Stimulated activated CD4-positive, alpha-beta T cell treated with anti-CD3 and anti-CD28 coated beads, Interleukin-12 subunit alpha, Interleukin-12 subunit beta, amount 100 ng/mL, for 48 hours (primary cell): ENCODE results near the gene ZNF830.
"Not testable (repeated sequence)": the region's sequence is repeated elsewhere in the genome, so short reads cannot be mapped to it uniquely, and the experiment has no call there.

ENCODE experiments used
- DNase-seq, 3 donors: peaks; one replicate each; pipeline ENCODE4 v3.0.0-alpha.2; 2020; ENCODE audit warnings: low read depth in 2 of 3, low spot score in 1 of 3

ZNF830 gene

GRCh38 chr17:34961093-34961911 is at the start of gene ZNF830, which contains the start of gene CCT6B:
Gene ZNF830, plus strand, starts transcription at chr17:34961540. Its CDS starts 27 bp downstream, at chr17:34961567.
Gene CCT6B, minus strand, starts transcription at chr17:34961460. Its CDS starts 67 bp downstream, at chr17:34961393.
- peak; percentile 81 to 86 (median 84) for DNase-seq

- no peak for DNase-seq
Observed at GRCh38 chr17:34913001-34913400, 48.3 kb upstream of the ZNF830 start.

- DNase-seq: no peak
Observed at GRCh38 chr17:34916120-34916519, 45.2 kb upstream of the ZNF830 start.

- DNase-seq: no peak
Observed at GRCh38 chr17:34917381-34917780, 44.0 kb upstream of the ZNF830 start.

- DNase-seq: no peak
Observed at GRCh38 chr17:34920676-34921075, 40.7 kb upstream of the ZNF830 start.

- DNase-seq: no peak
Observed at GRCh38 chr17:34926661-34927060, 34.7 kb upstream of the ZNF830 start.

GRCh38 chr17:34930283-34930682 is 31.1 kb upstream of the ZNF830 start:
- DNase-seq: no peak

- DNase-seq: not testable (repeated sequence)
Observed at GRCh38 chr17:34950780-34951179, 10.6 kb upstream of the ZNF830 start.

- no peak for DNase-seq
Observed at GRCh38 chr17:34958438-34958837, 2.9 kb upstream of the ZNF830 start.

GRCh38 chr17:34974179-34974578 is 12.8 kb downstream of the ZNF830 start:
- DNase-seq: no peak

- no peak for DNase-seq
Observed at GRCh38 chr17:34974794-34975785, 13.8 kb downstream of the ZNF830 start.

- no peak for DNase-seq
Observed at GRCh38 chr17:34979153-34979552, 17.8 kb downstream of the ZNF830 start.

GRCh38 chr17:34979650-34980352 is 18.5 kb downstream of the ZNF830 start:
- DNase-seq: no peak

GRCh38 chr17:34980353-34980680 is 19.0 kb downstream of the ZNF830 start, which contains the start of gene LIG3:
Gene LIG3, plus strand, starts transcription at chr17:34980512. Its CDS starts 2,494 bp downstream, at chr17:34983006.
- DNase-seq: peak; percentile 91 to 95 (median 92)

GRCh38 chr17:34980681-34981537 is 19.6 kb downstream of the ZNF830 start:
- peak; percentile 35 to 47 (median 46) for DNase-seq

GRCh38 chr17:34981538-34982241 is 20.4 kb downstream of the ZNF830 start:
- DNase-seq: no peak

GRCh38 chr17:34987232-34987631 is 25.9 kb downstream of the ZNF830 start:
- no peak for DNase-seq

GRCh38 chr17:34988644-34989043 is 27.3 kb downstream of the ZNF830 start:
- DNase-seq: no peak

- no peak for DNase-seq
Observed at GRCh38 chr17:34989473-34989872, 28.1 kb downstream of the ZNF830 start.
